Mesothelial cell of epicardium (in vitro differentiated cells): ENCODE data around the gene NACA2. TPM values are rescaled to one million over a fixed set of nuclear protein-coding genes. Genes with fewer than 3 reads are reported as not detected.

Experiments used
- DNase-seq, 2 experiments: peaks; one replicate each; pipeline ENCODE4 v3.0.0; 2021; ENCODE audit warnings: low spot score in 2 of 2; ENCODE audit not compliant: unreplicated experiment in 2 of 2
- H3K27ac Mint-ChIP-seq: 2 replicates; pipeline ENCODE4 v1.8.0; 2021; ENCODE audit warnings: mixed read lengths
- H3K27me3 Mint-ChIP-seq: 2 replicates; pipeline ENCODE4 v1.8.0; 2021; ENCODE audit warnings: low read depth, mixed read lengths
- H3K36me3 Mint-ChIP-seq: 2 replicates; pipeline ENCODE4 v1.8.0; 2021; ENCODE audit warnings: mixed read lengths
- H3K4me1 Mint-ChIP-seq: 2 replicates; pipeline ENCODE4 v1.8.0; 2021; ENCODE audit warnings: mixed read lengths
- H3K4me3 Mint-ChIP-seq: 2 replicates; pipeline ENCODE4 v1.8.0; 2021; ENCODE audit warnings: mild to moderate bottlenecking, moderate library complexity, mixed read lengths
- H3K9me3 Mint-ChIP-seq: 2 replicates; pipeline ENCODE4 v1.8.0; 2021; ENCODE audit warnings: mixed read lengths
- total RNA-seq: library from RNA; stranded (reverse); gene quantifications from 3 replicates; pipeline ENCODE4 v1.2.1, GENCODE V29; 2021
- TF ChIP-seq, protein P1 (sequence below): fragments of 200-600 bp; sonication (generic); IDR thresholded peaks from one replicate; pipeline ENCODE4 v1.5.0; 2021; ENCODE audit warnings: antibody characterized with exemption; ENCODE audit not compliant: unreplicated experiment

Gene NACA2
- not detected in 3 replicates for total RNA-seq

DNA sequence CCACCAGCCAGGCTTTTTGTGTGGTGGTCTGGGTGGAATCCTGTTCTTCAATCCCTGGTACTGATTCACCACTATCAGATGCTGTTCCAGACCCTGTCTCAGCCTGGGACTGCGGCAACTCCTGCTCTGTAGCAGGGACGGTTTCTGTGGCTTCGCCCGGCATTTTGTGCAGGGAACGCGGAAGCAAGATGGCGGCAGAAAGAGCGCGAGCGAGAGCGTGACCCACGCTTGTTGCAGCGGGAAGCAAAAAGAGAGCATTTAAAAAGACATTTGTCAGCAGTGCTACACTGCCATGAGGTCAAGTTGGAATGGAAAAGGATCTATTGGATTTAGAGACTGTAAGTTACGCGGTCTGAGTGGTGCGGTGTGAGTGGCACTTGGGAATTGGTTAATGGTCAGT is at the start of gene NACA2:
Gene NACA2, minus strand, starts transcription at position 202 of the 400 bp plus-strand sequence. Its CDS starts 39 bp downstream, at position 163.
- DNase-seq = no peak
- Mint-ChIP-seq H3K36me3 (no peaks in the 10 kb centered on the region), H3K4me3 (no peak within 1 kb of the TSS), H3K27ac (no peak within 1 kb of the TSS), H3K27me3 (peaks cover 16% of the 10 kb centered on the region), H3K4me1 (no peaks in the 10 kb centered on the region), H3K9me3 (no peaks in the 10 kb centered on the region)
- TF ChIP-seq, protein P1, sequence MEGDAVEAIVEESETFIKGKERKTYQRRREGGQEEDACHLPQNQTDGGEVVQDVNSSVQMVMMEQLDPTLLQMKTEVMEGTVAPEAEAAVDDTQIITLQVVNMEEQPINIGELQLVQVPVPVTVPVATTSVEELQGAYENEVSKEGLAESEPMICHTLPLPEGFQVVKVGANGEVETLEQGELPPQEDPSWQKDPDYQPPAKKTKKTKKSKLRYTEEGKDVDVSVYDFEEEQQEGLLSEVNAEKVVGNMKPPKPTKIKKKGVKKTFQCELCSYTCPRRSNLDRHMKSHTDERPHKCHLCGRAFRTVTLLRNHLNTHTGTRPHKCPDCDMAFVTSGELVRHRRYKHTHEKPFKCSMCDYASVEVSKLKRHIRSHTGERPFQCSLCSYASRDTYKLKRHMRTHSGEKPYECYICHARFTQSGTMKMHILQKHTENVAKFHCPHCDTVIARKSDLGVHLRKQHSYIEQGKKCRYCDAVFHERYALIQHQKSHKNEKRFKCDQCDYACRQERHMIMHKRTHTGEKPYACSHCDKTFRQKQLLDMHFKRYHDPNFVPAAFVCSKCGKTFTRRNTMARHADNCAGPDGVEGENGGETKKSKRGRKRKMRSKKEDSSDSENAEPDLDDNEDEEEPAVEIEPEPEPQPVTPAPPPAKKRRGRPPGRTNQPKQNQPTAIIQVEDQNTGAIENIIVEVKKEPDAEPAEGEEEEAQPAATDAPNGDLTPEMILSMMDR = no peak

DNA sequence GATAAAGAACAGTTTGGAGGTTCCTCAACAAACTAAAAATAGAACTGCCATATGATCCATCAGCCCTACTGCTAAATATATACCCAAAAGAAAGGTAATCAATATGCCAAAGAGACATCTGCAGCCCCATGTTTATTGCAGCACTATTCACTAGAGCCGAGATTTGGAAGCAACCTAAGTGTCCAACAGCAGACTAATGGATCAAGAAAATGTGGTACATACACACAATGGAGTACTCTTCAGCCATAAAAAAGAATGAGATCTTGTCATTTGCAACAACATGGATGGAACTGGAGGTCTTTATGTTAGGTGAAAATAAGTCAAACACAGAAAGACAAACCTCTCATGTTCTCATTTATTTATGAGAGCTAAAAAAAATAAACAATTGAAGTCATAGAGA is 48.8 kb upstream of the NACA2 start:
- peaks cover 38% of the 10 kb centered on the region for H3K9me3 Mint-ChIP-seq
- no peak overlapping the region for H3K27ac Mint-ChIP-seq
- H3K27me3 Mint-ChIP-seq = peaks cover 7% of the 10 kb centered on the region
- TF ChIP-seq, protein P1 = no peak
- DNase-seq = no peak
- no peak overlapping the region for H3K4me3 Mint-ChIP-seq
- H3K4me1 Mint-ChIP-seq = no peaks in the 10 kb centered on the region
- peaks cover 3% of the 10 kb centered on the region for H3K36me3 Mint-ChIP-seq

DNA sequence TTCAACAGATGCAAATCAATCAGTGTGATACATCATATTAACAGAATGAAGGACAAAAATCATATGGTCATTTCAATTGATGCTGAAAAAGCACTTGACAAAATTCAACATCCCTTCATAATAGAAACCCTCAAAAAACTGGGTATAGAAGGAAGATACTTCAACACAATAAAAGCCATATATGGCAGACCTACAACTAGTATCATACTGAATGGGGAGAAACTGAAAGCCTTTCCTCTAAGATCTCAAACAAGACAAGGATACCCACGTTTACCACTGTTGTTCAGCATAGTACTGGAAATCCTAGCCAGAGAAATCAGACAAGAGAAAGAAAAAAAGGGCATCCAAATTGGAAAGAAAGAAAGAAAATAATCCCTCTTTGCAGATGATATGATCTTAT is 47.1 kb upstream of the NACA2 start:
- Mint-ChIP-seq H3K36me3 (peaks cover 6% of the 10 kb centered on the region), H3K27me3 (peaks cover 2% of the 10 kb centered on the region), H3K4me3 (no peak overlapping the region), H3K27ac (no peak overlapping the region), H3K4me1 (no peaks in the 10 kb centered on the region), H3K9me3 (peaks cover 55% of the 10 kb centered on the region)
- TF ChIP-seq, protein P1 = no peak
- no peak for DNase-seq

DNA sequence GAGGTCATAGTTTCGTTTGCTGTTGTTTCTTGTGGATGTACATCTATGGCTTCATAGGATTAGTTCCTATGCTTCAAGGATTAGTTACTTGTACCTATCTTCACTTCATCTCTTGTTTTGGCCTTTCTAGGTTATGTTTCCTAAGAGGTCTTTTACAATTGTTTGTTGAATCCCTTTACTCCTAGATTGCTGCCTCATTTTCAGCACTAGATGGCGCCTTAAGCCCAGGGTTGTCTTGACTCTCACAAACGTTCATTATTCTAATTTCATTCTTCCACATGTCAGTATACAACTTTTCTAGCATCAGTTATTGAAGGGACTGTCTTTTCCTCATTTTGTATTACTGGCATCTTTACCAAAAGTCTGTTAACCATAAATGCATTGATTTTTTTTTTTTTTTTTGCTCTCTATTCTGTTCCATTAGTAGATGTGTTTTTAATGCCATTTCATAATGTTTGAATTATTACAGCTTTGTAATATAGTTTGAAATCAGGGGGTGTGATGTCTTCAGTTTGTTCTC is 45.0 kb upstream of the NACA2 start:
- DNase-seq = no peak
- Mint-ChIP-seq H3K4me1 (no peaks in the 10 kb centered on the region), H3K4me3 (no peak overlapping the region), H3K9me3 (peaks cover 67% of the 10 kb centered on the region), H3K27me3 (peaks cover 6% of the 10 kb centered on the region), H3K36me3 (peaks cover 8% of the 10 kb centered on the region), H3K27ac (no peak overlapping the region)
- TF ChIP-seq, protein P1 = no peak

DNA sequence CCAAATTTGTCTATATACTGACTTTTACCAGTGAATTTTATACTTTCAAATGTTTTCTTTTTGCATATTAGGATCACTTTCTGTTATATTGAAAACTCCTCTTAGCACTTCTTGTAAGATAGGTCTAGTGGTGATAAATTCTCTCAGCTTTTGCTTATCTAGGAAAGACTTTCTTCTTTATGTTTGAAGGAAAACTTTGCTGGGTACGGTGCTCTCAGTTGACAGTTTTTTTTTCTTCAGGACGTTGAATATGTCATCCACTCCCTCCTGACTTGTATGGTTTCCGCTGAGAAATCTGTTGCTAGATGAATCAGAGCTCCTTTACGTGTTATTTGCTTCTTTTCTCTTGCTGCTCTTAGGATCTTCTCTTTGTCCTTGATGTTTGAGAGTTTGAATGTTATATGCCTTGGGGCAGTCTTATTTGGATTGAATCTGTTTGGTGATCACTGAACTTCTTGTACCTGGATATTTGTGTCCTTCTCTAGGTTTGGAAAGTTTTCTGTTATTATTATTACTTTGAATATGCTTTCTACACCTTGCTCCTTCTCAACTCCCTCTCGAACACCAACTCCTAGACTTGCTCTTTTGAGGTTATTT is 44.0 kb upstream of the NACA2 start:
- peaks cover 6% of the 10 kb centered on the region for H3K27me3 Mint-ChIP-seq
- no peak for DNase-seq
- TF ChIP-seq, protein P1 = no peak
- H3K4me1 Mint-ChIP-seq = no peaks in the 10 kb centered on the region
- H3K9me3 Mint-ChIP-seq = peaks cover 66% of the 10 kb centered on the region
- no peak overlapping the region for H3K27ac Mint-ChIP-seq
- peaks cover 8% of the 10 kb centered on the region for H3K36me3 Mint-ChIP-seq
- no peak overlapping the region for H3K4me3 Mint-ChIP-seq
